HG03378 (cell line): ENCODE results near the gene C4B.
"Not testable (repeated sequence)": the region's sequence is repeated elsewhere in the genome, so short reads cannot be mapped to it uniquely, and the experiment has no call there.

Experiments used
- ATAC-seq: cut with Tn5 transposase; IDR thresholded peaks from one replicate; pipeline ENCODE4 v1.9.1; 2021; ENCODE audit warnings: mild to moderate bottlenecking, moderate library complexity; ENCODE audit not compliant: unreplicated experiment

The C4B gene

DNA sequence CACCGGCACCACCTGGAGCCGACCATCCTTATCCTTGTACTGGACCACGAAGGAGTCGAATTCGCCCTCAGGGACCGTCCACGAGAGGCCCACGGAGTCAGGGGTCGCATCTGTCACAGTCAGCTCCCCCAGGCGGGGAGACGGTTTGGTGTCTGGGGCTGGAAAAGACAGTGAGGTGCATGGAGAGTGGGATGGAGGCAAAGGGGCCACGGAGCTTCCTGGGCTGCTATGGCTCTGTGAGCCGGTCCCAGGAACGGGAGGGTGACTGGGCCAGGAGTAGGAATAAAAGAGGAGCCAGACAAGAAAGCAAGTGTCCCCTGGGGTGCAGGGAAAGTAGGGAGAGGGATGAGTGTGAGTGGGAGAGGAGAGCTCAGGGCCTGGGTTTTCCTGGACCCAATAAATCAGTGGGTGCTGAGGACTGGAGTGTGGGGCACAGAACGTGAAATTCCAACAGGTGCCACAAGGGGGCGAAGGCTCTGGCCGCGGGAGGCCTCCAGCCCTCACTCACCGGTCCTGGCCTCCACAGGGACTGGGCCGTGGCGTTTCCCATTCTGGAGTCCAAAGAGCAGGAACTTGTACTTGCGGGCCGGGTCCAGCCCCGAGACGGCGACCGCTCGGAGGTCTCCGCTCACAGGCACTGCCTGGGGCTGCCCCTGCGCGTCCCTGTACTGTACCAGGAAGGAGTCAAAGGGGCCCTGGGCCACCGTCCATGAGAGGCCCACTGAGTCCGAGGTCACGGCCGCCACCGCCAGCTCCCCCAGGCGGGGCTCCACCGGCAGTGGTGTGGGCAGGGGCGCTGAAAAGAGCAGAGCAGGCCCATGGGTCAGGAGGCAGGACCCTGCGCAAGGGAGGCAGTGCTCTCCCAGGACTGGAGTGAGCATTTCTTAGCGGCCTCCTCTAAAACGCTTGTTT, 33.5 kb downstream of the C4B start:
- no peak for ATAC-seq

GRCh38 chr6:32049149-32049548, 34.6 kb downstream of the C4B start:
- not testable (repeated sequence) for ATAC-seq

GRCh38 chr6:32049736-32050135, 35.1 kb downstream of the C4B start:
- not testable (repeated sequence) for ATAC-seq

GRCh38 chr6:32050562-32050961, 36.0 kb downstream of the C4B start:
- ATAC-seq: no peak

DNA sequence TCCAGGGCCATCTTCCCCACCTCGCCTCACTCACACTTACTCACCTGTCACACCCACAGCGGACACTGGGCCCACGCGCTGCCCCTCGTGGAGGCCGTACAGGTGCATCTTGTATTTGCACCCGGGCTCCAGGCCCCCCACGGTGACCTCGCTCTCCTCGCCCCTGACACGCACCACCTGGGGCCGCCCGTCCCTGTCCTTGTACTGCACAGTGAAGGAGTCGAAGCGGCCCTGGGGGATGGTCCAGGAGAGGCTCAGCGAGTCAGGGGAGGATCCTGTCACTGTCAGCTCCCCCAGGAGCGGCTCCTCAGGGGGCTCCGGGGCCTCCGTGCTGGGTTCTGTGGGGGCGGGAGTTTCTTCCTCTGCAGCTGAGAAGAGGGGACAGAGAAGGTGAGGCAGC, 38.0 kb downstream of the C4B start:
- not testable (repeated sequence) for ATAC-seq

GRCh38 chr6:32053314-32053713, 38.7 kb downstream of the C4B start:
- ATAC-seq: not testable (repeated sequence)

DNA sequence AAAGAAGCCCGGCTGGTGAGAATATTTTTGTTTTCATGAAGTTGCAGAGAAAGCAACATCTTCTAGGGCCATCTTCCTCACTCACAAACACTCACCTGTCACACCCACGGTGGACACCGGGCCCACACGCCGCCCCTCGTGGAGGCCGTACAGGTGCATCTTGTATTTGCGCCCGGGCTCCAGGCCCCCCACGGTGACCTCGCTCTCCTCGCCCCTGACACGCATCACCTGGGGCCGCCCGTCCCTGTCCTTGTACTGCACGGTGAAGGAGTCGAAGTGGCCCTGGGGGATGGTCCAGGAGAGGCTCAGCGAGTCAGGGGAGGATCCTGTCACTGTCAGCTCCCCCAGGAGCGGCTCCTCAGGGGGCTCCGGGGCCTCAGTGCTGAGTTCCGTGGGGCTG, 41.2 kb downstream of the C4B start:
- ATAC-seq: not testable (repeated sequence)

GRCh38 chr6:32056254-32056653, 41.7 kb downstream of the C4B start:
- ATAC-seq: no peak

DNA sequence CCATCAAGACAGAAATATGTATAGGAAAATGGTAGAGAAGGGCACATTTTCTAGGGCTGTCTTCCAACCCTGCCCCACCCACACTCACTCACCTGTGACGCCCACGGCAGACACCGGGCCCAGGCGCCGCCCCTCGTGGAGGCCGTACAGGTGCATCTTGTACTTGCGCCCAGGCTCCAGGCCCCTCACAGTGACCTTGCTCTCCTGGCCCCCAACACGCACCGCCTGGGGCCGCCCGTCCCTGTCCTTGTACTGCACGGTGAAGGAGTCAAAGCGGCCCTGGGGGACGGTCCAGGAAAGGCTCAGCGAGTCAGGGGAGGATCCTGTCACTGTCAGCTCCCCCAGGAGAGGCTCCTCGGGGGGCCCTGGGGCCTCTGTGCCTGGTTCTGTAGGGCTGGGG, 43.4 kb downstream of the C4B start:
- no peak for ATAC-seq

DNA sequence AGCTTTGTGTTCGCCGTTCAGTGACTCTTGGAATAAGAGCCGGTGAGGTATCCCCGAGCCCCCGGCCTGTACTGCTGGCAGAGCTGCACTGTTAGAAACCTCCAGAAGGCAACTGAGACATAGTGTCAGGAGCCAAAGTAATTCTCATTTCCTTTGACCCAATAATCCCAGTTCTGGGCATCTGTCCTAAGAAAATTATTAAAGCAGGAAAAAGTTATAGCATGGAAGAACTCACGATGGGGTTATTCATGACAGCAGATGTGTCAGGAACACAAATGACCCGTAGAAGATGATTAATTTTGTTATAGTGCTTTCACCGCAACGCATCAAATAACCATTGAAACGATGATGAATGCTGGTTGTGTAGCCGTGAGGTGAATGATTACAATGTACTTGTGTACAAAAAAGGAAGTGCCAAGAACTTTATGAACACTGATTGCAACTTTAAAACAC, 43.9 kb downstream of the C4B start:
- no peak for ATAC-seq

GRCh38 chr6:32060966-32061655, 46.5 kb downstream of the C4B start:
- ATAC-seq: no peak

DNA sequence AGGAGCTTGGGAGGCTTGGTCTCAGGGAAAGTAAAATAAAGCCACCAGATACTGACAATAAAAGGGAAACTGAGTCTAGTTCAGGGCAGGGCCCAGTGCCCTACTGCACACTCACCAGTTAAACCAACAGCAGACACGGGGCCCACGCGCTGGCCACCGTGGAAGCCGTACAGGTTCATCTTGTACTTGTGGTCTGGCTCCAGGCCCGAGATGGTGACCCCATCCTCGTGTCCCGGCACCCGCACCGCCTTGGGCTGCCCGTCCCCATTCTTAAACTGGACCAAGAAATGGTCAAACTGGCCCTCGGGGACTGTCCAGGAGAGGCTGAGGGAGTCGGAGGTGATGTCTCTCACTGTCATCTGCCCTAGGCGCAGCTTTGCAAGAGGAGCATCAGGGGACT, 50.1 kb downstream of the C4B start:
- ATAC-seq: no peak

DNA sequence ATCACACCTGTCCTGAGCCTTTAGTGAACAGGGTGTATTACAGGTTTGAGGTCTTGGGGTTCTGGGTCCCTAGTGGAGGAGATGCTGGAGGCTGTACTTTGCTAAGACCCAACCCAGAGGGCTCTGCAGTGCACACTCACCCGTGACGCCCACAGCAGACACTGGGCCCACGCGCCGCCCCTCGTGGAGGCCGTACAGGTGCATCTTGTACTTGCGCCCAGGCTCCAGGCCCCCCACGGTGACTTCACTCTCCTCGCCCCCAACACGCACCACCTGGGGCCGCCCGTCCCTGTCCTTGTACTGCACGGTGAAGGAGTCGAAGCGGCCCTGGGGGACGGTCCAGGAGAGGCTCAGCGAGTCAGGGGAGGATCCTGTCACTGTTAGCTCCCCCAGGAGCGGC, 52.9 kb downstream of the C4B start:
- not testable (repeated sequence) for ATAC-seq

GRCh38 chr6:32068315-32068714, 53.7 kb downstream of the C4B start:
- ATAC-seq: not testable (repeated sequence)

DNA sequence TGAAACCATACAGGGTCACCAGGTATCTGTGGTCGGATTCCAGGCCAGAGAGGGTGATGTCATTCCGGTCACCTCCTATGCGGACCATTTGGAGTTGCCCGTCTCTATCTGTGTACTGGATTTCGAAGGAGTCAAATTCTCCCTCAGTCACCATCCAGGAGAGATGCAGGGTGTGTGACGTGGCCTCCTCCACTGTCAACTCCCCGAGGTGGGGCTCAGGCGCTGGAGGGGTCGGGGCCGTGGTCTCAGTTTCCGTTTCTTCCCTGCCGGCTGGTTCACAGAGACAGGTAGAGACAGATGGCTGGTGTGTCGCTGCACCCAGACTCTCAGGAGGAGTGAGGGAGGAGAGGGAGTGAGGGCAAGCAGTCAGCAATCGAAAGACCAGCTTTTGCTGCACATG, 54.3 kb downstream of the C4B start:
- ATAC-seq: no peak

GRCh38 chr6:32069460-32069859, 54.9 kb downstream of the C4B start:
- ATAC-seq: no peak

DNA sequence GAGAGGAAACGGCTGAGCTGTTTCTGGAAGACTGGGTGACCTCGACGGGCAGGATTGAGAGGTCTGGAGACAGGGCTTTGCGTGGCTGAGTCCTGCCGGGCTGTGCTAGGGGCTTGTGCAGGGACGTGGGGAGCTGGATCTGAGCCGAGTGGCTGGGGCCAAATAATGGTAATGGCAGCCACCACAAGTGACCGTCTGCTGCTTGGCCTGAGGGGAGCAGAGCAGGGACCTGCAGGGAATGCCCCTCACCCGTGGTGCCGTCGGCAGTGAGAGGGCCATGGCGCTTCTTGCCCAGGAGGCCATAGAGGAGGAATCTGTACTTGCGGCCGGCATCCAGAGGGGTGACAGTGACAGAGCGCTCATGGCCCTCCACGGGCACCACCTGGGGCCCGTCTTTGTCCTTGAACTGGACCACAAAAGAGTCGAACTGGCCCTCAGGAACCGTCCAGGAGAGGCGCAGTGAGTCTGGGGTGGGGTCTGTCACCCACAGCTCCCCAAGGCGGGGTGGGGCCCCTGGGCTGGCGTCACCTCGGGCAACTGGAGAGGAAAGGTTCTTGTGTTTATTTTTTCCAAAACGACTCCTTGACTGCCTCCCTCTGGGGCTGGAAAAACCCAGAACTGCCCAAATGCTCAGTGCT, 55.4 kb downstream of the C4B start:
- ATAC-seq: no peak

- ATAC-seq: no peak
These were observed 56.4 kb downstream of the C4B start for GRCh38 chr6:32070814-32071543.

GRCh38 chr6:32073101-32073500, 58.5 kb downstream of the C4B start:
- ATAC-seq: no peak

DNA sequence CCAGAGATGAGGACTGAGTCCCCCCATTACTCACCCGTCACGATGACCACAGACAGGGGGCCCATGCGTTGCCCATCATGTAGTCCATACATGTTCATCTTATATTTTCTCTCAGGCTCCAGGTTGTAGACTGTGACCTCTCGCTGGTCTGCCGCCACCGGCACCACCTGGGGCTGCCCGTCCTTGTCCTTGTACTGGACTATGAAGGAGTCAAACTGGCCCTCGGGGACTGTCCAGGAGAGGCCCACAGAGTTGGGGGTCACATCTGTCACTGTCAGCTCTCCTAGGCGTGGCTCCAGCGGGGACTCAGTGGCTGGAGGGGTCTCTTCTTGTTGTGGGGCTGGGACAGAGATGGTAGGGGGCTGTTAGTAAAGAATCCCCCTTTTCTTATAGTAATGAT, 59.0 kb downstream of the C4B start:
- ATAC-seq: no peak

- no peak for ATAC-seq
These were observed 60.5 kb downstream of the C4B start for GRCh38 chr6:32074996-32075532.
